ENCODE measurements around the gene FBN2.

- TF ChIP-seq POLR2A (IDR thresholded peaks at IDR 0.05), result no peak
- no peak for TF ChIP-seq CTCF (IDR thresholded peaks at IDR 0.05)
- TF ChIP-seq POLR2AphosphoS5 (IDR thresholded peaks at IDR 0.05), result no peak
- no peak for TF ChIP-seq EP300 (IDR thresholded peaks at IDR 0.05)
Observed at GRCh38 chr5:128346038-128346437, 192.0 kb downstream of the FBN2 start.
